IMR-90 (cell line): ENCODE data around the gene NAPEPLD.

ENCODE experiments used
- BHLHE40 ChIP-seq: fragments of 150-350 bp; IDR thresholded peaks from 2 replicates; pipeline ENCODE4 v1.6.1; 2016; ENCODE audit warnings: mild to moderate bottlenecking, low read depth, low read length
- CEBPB ChIP-seq: IDR thresholded peaks from 2 replicates; pipeline ENCODE4 v1.6.1; 2012; ENCODE audit warnings: low read depth, low read length, improper control_type of control experiment
- CTCF ChIP-seq: conservative IDR thresholded peaks from 2 replicates; pipeline ENCODE4 v1.5.1; 2012; ENCODE audit warnings: mild to moderate bottlenecking, low read depth, low read length, improper control_type of control experiment
- ELK1 ChIP-seq: fragments of 150-350 bp; IDR thresholded peaks from 2 replicates; pipeline ENCODE4 v1.6.1; 2016; ENCODE audit warnings: low read depth, mild to moderate bottlenecking, low read length, moderate library complexity, borderline replicate concordance
- FOS ChIP-seq: fragments of 150-350 bp; IDR thresholded peaks from 2 replicates; pipeline ENCODE4 v1.6.1; 2016; ENCODE audit warnings: low read depth, low read length
- MAZ ChIP-seq: IDR thresholded peaks from 2 replicates; pipeline ENCODE4 v1.6.1; 2012; ENCODE audit warnings: low read depth, mild to moderate bottlenecking, low read length, improper control_type of control experiment, moderate library complexity, borderline replicate concordance
- MXI1 ChIP-seq: IDR thresholded peaks from 2 replicates; pipeline ENCODE4 v1.6.1; 2012; ENCODE audit warnings: low read depth, mild to moderate bottlenecking, low read length, moderate library complexity, borderline replicate concordance
- POLR2A ChIP-seq: IDR thresholded peaks from 2 replicates; pipeline ENCODE4 v1.6.1; 2012; ENCODE audit warnings: mild to moderate bottlenecking, low read depth, low read length
- RCOR1 ChIP-seq: IDR thresholded peaks from 2 replicates; pipeline ENCODE4 v1.6.1; 2012; ENCODE audit warnings: mild to moderate bottlenecking, low read length, improper control_type of control experiment; ENCODE audit not compliant: insufficient replicate concordance
- RFX5 ChIP-seq: IDR thresholded peaks from 2 replicates; pipeline ENCODE4 v1.8.0; 2012; ENCODE audit warnings: low read depth, mild to moderate bottlenecking, low read length, moderate library complexity
- USF2 ChIP-seq: fragments of 150-350 bp; IDR thresholded peaks from 2 replicates; pipeline ENCODE4 v1.6.1; 2017; ENCODE audit warnings: mild to moderate bottlenecking, antibody characterized with exemption, low read length, low read depth

- TF ChIP-seq USF2 (no peak), CTCF (no peak), POLR2A (no peak), CEBPB (no peak), RFX5 (no peak), RCOR1 (no peak), MAZ (no peak), BHLHE40 (no peak), MXI1 (no peak), ELK1 (no peak), FOS (no peak)
Observed at GRCh38 chr7:103119791-103120291, 29.1 kb downstream of the NAPEPLD start.
